ENCODE data around the gene SLC32A1. TPM values are rescaled to one million over a fixed set of nuclear protein-coding genes. Genes with fewer than 3 reads are reported as not detected.

The SLC32A1 gene, protein sequence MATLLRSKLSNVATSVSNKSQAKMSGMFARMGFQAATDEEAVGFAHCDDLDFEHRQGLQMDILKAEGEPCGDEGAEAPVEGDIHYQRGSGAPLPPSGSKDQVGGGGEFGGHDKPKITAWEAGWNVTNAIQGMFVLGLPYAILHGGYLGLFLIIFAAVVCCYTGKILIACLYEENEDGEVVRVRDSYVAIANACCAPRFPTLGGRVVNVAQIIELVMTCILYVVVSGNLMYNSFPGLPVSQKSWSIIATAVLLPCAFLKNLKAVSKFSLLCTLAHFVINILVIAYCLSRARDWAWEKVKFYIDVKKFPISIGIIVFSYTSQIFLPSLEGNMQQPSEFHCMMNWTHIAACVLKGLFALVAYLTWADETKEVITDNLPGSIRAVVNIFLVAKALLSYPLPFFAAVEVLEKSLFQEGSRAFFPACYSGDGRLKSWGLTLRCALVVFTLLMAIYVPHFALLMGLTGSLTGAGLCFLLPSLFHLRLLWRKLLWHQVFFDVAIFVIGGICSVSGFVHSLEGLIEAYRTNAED
- total RNA-seq = not detected in 2 replicates

DNA sequence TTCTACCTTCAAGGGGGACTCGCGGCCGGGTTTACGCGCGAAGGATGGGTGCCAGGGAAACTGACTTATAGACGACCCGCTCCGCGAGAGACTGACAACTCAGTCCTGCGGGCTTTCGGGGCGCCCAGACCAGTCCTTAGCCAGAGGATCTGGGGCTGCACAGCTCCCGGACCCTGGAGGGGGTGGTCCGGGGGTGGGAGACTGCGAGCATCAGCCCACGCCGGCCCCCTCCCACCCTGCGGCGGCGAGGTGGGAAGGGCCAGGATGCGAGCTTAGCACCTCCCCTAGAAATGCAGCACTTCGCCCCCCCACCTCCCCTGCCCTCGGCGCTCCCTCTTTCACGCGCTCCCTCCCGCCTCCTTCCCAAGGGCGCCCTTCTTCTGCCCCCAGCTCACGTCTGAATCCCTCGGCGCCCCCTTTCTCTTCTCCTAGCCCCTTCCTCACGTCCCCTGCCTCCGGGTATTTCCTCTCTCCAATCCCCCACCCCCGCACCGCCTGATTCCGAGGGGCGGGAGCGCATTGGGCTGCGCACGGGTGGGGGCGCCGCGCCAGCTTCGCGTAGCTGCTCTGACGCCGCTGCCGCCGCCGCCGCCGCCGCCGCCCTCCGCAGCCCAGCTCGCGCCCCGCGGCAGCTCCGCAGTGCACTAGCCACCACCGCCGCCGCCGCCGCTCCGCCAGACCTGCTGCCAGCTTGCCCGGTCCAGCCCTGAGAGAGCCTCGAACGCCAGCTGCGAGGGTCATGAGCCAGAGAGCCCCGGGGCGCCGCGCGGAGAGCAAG, at the start of gene SLC32A1:
Gene SLC32A1, plus strand, starts transcription at position 639 of the 778 bp plus-strand sequence. CDS start 239 bp downstream, outside the sequence.
- no peak for DNase-seq (ENCODE audit: low read depth)
- no peak within 1 kb of the TSS for H3K4me3 ChIP-seq (ENCODE audit: low read depth, low read length)
- TF ChIP-seq, protein P1, sequence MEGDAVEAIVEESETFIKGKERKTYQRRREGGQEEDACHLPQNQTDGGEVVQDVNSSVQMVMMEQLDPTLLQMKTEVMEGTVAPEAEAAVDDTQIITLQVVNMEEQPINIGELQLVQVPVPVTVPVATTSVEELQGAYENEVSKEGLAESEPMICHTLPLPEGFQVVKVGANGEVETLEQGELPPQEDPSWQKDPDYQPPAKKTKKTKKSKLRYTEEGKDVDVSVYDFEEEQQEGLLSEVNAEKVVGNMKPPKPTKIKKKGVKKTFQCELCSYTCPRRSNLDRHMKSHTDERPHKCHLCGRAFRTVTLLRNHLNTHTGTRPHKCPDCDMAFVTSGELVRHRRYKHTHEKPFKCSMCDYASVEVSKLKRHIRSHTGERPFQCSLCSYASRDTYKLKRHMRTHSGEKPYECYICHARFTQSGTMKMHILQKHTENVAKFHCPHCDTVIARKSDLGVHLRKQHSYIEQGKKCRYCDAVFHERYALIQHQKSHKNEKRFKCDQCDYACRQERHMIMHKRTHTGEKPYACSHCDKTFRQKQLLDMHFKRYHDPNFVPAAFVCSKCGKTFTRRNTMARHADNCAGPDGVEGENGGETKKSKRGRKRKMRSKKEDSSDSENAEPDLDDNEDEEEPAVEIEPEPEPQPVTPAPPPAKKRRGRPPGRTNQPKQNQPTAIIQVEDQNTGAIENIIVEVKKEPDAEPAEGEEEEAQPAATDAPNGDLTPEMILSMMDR (IDR thresholded peaks at IDR 0.05; ENCODE audit: insufficient read depth, low read depth, low read length) = no peak

DNA sequence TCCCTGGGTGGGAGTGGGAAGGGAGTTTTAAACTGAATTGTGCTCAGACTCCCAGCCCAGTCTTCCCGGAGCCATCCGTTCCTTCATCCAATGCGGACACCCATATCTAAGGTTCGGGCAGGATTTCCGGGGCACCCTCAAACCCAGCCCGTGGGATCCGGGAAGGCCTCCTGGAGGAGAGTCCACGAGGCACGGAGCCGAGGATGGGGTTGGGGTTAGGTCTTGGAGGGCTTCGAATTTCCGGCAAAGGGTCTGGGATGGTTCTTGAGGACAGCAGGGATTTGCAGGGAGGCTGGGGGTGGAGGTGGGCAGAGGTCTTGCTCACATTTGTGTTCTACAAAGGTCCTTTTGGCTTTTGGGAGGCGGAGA, 49.5 kb upstream of the SLC32A1 start:
- no peak for DNase-seq (ENCODE audit: low read depth)
- H3K4me3 ChIP-seq (ENCODE audit: low read depth, low read length) = peak overlapping the region; percentile 41
- TF ChIP-seq, protein P1 (IDR thresholded peaks at IDR 0.05; ENCODE audit: insufficient read depth, low read depth, low read length) = no peak

DNA sequence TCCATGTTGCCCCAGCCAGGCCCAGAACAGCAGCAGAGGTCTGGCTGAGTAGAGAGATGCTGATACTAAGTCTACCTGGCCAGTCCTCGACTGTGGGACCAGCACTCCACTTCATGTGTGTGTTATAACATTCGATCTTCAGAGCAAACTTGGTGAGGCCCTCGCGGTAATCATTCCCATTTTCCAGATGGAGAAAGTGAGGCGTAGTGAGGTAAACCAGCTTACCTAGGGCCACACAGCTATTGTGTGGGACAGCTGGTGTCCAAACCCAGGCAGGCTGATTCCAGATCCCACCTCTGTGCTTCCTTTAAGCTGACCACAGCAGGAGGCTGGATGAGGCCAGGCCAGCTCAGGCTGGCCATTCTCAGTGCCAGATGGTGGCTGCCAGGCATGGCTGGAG, 47.7 kb upstream of the SLC32A1 start:
- no peak overlapping the region for H3K4me3 ChIP-seq (ENCODE audit: low read depth, low read length)
- TF ChIP-seq, protein P1 (IDR thresholded peaks at IDR 0.05; ENCODE audit: insufficient read depth, low read depth, low read length) = no peak
- no peak for DNase-seq (ENCODE audit: low read depth)

DNA sequence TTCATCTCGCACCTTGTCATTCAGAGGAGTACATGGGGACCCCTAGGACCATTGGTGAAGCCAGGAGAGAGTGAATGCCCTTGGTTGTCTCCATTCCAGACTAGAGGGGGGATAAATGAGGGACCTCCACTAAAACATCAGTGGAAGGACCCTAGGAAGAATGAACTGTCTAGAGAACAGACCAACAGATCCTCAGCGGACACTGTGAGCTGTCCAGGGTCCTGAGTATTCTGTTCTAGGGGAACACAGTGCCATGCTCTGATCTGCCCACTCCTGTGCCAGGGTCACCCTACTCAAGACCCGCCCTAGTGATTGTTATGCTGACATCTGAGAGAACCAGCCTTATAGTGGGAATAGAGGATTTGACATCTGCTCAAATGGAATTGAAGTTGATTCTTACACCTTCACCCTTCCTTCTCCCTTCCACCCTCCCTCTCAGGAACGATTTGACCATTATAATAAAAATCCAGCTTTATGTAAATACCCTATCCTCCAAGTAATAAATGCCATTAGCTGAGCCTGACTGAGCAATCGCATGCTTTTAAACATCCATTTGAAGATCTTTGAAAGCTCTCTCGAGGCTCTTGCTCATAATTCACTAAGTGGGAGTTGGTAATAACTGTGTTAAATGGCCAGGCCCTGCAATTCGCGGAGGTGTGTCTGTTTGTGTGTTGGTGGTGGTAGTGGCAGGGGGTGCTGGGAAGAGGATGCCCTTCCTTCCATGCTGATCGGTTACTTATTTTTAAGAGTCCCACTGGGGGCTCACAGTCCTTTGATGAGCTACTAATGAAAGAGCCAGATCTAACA, 43.6 kb upstream of the SLC32A1 start:
- TF ChIP-seq, protein P1 (IDR thresholded peaks at IDR 0.05; ENCODE audit: insufficient read depth, low read depth, low read length) = no peak
- peak; percentile 41 for DNase-seq (ENCODE audit: low read depth)
- H3K4me3 ChIP-seq (ENCODE audit: low read depth, low read length) = no peak overlapping the region

DNA sequence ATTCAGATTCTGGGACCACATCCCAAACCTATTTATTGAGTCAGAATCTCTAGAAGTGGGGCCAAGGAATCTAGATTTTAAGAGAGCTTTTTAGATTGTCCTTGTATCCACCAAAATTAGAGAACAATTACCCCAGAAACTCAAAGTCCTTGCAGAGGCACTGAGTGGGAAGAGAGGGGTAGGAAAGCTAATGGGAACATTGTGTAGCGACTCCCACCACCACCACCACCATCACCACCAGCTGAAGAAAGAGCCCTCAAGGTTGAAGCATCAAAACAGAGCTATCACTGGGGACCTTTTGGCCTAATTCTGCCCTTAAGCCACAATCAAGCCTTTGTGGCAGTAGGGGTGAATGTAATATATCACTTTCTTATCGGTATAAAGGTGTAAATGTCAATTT, 39.0 kb upstream of the SLC32A1 start:
- H3K4me3 ChIP-seq (ENCODE audit: low read depth, low read length) = no peak overlapping the region
- no peak for DNase-seq (ENCODE audit: low read depth)
- TF ChIP-seq, protein P1 (IDR thresholded peaks at IDR 0.05; ENCODE audit: insufficient read depth, low read depth, low read length) = no peak

DNA sequence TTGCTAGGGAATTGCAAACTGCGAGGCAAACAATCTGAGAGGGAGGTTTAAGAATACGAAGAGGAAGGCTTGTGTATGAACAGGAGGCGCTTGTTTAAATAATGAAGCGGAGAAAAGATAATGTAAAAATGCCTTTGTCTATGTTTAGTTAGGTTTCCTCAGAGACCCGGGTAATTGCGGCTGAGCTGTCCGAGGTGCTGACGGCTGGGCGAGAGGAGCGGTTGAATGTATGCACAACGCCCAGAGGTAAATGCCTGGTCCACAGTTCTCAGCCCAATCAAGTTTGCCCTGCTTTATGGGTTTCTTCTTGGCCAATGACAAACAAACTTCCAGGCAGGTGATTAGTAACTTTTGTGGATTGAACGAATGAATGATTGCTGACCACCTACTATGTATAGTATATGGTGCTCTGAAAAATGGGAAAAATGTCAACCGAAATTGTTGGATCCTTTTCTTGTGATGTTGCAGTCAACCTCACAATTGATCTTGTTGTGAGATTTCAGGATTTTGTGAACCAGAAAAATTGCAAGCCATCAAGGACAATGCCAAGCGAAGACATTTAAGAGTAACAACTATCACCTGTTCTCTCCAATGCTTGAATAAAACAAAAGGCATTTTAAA, 38.3 kb upstream of the SLC32A1 start:
- peak; percentile 52 for DNase-seq (ENCODE audit: low read depth)
- TF ChIP-seq, protein P1 (IDR thresholded peaks at IDR 0.05; ENCODE audit: insufficient read depth, low read depth, low read length) = no peak
- H3K4me3 ChIP-seq (ENCODE audit: low read depth, low read length) = no peak overlapping the region

Measured in fibroblast of villous mesenchyme (primary cell).